AG10803 (cell line): Measurements from ENCODE around the gene CD47.

Experiments
- DNase-seq: peaks from one replicate; pipeline ENCODE4 v3.0.0; 2010; ENCODE audit warnings: low read depth
- H3K4me3 ChIP-seq: 2 replicates; pipeline ENCODE4 v1.5.1; 2011; ENCODE audit warnings: mild to moderate bottlenecking, low read length, control low read depth
- CTCF ChIP-seq: conservative IDR thresholded peaks from 2 replicates; pipeline ENCODE4 v1.5.1; 2011; ENCODE audit warnings: mild to moderate bottlenecking, low read length, control low read depth, inconsistent platforms

Gene CD47

GRCh38 chr3:108053483-108053882 is 37.3 kb downstream of the CD47 start:
- no peak overlapping the region for H3K4me3 ChIP-seq
- TF ChIP-seq CTCF, result no peak
- no peak for DNase-seq

GRCh38 chr3:108053067-108053466 is 37.8 kb downstream of the CD47 start:
- TF ChIP-seq CTCF, result no peak
- no peak overlapping the region for H3K4me3 ChIP-seq
- no peak for DNase-seq

GRCh38 chr3:108051005-108051404 is 39.8 kb downstream of the CD47 start:
- DNase-seq, result no peak
- no peak for TF ChIP-seq CTCF
- no peak overlapping the region for H3K4me3 ChIP-seq

- H3K4me3 ChIP-seq, result no peak overlapping the region
- TF ChIP-seq CTCF, result no peak
- DNase-seq, result no peak
Measured at GRCh38 chr3:108047987-108048386, 42.8 kb downstream of the CD47 start.

GRCh38 chr3:108046247-108046646 is 44.6 kb downstream of the CD47 start:
- DNase-seq, result no peak
- no peak for TF ChIP-seq CTCF
- no peak overlapping the region for H3K4me3 ChIP-seq

- DNase-seq, result no peak
- TF ChIP-seq CTCF, result no peak
- no peak overlapping the region for H3K4me3 ChIP-seq
Measured at GRCh38 chr3:108044699-108045098, 46.1 kb downstream of the CD47 start.

- no peak overlapping the region for H3K4me3 ChIP-seq
- TF ChIP-seq CTCF, result no peak
- DNase-seq, result no peak
Measured at GRCh38 chr3:108042300-108042699, 48.5 kb downstream of the CD47 start.
